ENCODE measurements around the gene DUSP15. TPM values are rescaled to one million over a fixed set of nuclear protein-coding genes. Genes with fewer than 3 reads are reported as not detected.

DUSP15 gene
- total RNA-seq, 1 donor from 2014 or later: 4.5 TPM

GRCh38 chr20:31827059-31827458 is 43.3 kb downstream of the DUSP15 start:
- Histone ChIP-seq H3K27me3 (ENCODE audit: control insufficient read depth, insufficient read depth, low read length) (no peaks in the 10 kb centered on the region), H3K4me3 (ENCODE audit: low read depth, low read length) (no peak overlapping the region), H3K36me3 (ENCODE audit: control insufficient read depth, insufficient read depth, low read length) (no peaks in the 10 kb centered on the region)
- no peak for DNase-seq (ENCODE audit: low read depth)
- TF ChIP-seq, protein P1, sequence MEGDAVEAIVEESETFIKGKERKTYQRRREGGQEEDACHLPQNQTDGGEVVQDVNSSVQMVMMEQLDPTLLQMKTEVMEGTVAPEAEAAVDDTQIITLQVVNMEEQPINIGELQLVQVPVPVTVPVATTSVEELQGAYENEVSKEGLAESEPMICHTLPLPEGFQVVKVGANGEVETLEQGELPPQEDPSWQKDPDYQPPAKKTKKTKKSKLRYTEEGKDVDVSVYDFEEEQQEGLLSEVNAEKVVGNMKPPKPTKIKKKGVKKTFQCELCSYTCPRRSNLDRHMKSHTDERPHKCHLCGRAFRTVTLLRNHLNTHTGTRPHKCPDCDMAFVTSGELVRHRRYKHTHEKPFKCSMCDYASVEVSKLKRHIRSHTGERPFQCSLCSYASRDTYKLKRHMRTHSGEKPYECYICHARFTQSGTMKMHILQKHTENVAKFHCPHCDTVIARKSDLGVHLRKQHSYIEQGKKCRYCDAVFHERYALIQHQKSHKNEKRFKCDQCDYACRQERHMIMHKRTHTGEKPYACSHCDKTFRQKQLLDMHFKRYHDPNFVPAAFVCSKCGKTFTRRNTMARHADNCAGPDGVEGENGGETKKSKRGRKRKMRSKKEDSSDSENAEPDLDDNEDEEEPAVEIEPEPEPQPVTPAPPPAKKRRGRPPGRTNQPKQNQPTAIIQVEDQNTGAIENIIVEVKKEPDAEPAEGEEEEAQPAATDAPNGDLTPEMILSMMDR (IDR thresholded peaks at IDR 0.05; ENCODE audit: insufficient read depth, low read length, poor library complexity, severe bottlenecking): no peak

DNA sequence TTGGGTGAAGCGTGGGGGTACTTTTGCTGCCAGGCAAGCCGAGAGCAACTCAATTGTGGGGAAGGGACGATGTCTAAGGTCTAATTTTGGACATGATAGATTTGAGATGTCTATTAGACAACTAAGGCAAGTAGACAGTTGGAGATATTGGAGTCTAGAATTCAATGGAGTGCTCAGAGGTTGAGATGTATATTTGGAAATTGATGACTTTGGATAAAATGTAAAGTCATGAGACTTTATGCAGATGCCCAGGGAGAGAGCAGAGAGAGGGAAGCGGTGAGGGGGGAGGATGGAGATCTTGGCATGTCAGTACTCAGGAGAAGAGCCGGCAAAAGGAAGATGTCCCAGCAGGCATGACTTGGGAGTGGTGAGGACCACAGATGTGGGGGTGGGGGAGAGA is 44.3 kb downstream of the DUSP15 start:
- TF ChIP-seq, protein P1 (IDR thresholded peaks at IDR 0.05; ENCODE audit: insufficient read depth, low read length, poor library complexity, severe bottlenecking): no peak
- DNase-seq (ENCODE audit: low read depth): no peak
- H3K27me3 ChIP-seq (ENCODE audit: control insufficient read depth, insufficient read depth, low read length): no peaks in the 10 kb centered on the region
- H3K36me3 ChIP-seq (ENCODE audit: control insufficient read depth, insufficient read depth, low read length): no peaks in the 10 kb centered on the region
- H3K4me3 ChIP-seq (ENCODE audit: low read depth, low read length): no peak overlapping the region

GRCh38 chr20:31824554-31825313 is 45.6 kb downstream of the DUSP15 start:
- no peaks in the 10 kb centered on the region for H3K27me3 ChIP-seq (ENCODE audit: control insufficient read depth, insufficient read depth, low read length)
- no peaks in the 10 kb centered on the region for H3K36me3 ChIP-seq (ENCODE audit: control insufficient read depth, insufficient read depth, low read length)
- H3K4me3 ChIP-seq (ENCODE audit: low read depth, low read length): no peak overlapping the region
- DNase-seq (ENCODE audit: low read depth): no peak
- TF ChIP-seq, protein P1 (IDR thresholded peaks at IDR 0.05; ENCODE audit: insufficient read depth, low read length, poor library complexity, severe bottlenecking): no peak

DNA sequence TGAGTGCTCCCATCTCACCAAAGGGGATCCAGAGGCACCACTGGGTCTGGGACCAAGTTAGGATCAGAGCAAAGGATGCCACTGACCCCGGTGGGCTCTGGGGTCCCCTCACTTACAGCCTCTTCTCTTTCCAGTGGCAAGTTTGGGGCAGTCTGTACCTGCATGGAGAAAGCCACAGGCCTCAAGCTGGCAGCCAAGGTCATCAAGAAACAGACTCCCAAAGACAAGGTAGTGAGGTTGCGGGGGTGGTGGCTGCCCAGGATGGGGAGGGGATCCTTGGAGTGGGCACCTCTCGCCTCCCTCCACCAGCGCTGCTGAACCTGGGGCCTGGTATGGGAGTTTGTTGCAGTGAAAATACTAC is 46.2 kb downstream of the DUSP15 start:
- H3K4me3 ChIP-seq (ENCODE audit: low read depth, low read length): no peak overlapping the region
- no peaks in the 10 kb centered on the region for H3K36me3 ChIP-seq (ENCODE audit: control insufficient read depth, insufficient read depth, low read length)
- no peak for DNase-seq (ENCODE audit: low read depth)
- TF ChIP-seq, protein P1 (IDR thresholded peaks at IDR 0.05; ENCODE audit: insufficient read depth, low read length, poor library complexity, severe bottlenecking): no peak
- no peaks in the 10 kb centered on the region for H3K27me3 ChIP-seq (ENCODE audit: control insufficient read depth, insufficient read depth, low read length)

- H3K4me3 ChIP-seq (ENCODE audit: low read depth, low read length): no peak overlapping the region
- TF ChIP-seq, protein P1 (IDR thresholded peaks at IDR 0.05; ENCODE audit: insufficient read depth, low read length, poor library complexity, severe bottlenecking): no peak
These were observed 46.8 kb downstream of the DUSP15 start for GRCh38 chr20:31823360-31824124.

More at GRCh38 chr20:31823360-31824124, 46.8 kb downstream of the DUSP15 start:
- Histone ChIP-seq H3K27me3 (ENCODE audit: control insufficient read depth, insufficient read depth, low read length) (no peaks in the 10 kb centered on the region), H3K36me3 (ENCODE audit: control insufficient read depth, insufficient read depth, low read length) (no peaks in the 10 kb centered on the region)
- DNase-seq (ENCODE audit: low read depth): no peak

Measured in kidney epithelial cell (primary cell).